HPDE6-E6E7 (cell line): ENCODE measurements around the gene RASSF7.
A peak's percentile ranks its signal among the peaks of the same experiment; 100 is the strongest.

ENCODE experiments used
- DNase-seq: peaks from one replicate; pipeline ENCODE4 v3.0.0; 2011; ENCODE audit warnings: missing footprints; ENCODE audit errors: extremely low spot score

RASSF7 gene

DNA sequence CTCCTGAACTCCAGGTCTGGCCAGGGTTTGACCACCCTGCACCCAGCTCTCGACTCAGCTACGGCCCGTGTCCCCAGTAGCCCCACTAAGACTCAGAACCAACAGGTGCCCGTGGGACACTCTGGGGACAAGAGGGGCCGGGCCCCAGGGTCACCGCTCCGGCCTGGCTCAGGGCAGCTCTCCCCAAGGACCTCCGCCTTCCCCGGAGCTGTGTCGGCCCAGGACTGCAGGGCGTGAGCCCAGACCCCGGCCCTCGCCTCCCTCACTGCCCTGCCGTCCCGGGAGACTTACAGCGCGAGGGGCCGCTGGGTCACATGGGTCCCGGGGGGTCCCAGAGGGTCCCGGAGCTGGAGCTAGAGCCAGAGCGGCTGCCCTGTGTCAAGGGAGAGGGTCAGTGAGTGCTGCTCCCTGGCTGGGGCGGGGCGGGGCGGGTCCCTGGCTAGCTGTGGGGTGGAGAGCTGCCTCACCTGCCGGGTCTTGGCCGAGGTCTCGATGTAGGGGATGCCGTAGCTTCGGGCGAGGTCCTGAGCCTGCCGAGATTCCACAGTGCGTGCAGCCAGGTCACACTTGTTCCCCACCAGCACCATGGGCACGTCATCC is 27.7 kb upstream of the RASSF7 start:
- DNase-seq = no peak

DNA sequence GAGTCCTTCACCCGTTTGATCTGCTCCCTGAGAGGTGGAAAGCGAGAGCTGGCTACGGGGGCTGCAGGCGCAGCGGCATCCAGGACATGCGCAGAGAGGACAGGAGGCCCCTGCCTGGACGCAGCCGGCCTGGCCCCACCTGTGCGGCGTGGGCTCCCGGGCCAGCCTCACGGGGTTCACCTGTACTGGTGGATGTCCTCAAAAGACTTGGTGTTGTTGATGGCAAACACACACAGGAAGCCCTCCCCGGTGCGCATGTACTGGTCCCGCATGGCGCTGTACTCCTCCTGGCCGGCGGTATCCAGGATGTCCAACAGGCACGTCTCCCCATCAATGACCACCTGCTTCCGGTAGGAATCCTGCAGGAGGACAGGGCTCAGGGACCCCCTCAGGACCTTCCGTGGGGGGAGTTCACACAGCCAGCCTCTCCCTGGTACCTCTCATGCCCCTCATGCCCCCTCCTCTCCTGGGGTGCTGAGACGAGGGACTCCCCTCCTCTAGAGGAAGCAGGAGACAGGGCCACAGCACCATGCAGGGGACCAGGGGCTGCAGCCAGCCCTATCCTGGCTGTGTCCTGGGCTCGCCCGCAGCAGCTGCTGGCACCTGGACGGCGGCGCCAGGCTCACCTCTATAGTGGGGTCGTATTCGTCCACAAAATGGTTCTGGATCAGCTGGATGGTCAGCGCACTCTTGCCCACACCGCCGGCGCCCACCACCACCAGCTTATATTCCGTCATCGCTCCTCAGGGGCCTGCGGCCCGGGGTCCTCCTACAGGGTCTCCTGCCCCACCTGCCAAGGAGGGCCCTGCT is 27.0 kb upstream of the RASSF7 start:
- no peak for DNase-seq

DNA sequence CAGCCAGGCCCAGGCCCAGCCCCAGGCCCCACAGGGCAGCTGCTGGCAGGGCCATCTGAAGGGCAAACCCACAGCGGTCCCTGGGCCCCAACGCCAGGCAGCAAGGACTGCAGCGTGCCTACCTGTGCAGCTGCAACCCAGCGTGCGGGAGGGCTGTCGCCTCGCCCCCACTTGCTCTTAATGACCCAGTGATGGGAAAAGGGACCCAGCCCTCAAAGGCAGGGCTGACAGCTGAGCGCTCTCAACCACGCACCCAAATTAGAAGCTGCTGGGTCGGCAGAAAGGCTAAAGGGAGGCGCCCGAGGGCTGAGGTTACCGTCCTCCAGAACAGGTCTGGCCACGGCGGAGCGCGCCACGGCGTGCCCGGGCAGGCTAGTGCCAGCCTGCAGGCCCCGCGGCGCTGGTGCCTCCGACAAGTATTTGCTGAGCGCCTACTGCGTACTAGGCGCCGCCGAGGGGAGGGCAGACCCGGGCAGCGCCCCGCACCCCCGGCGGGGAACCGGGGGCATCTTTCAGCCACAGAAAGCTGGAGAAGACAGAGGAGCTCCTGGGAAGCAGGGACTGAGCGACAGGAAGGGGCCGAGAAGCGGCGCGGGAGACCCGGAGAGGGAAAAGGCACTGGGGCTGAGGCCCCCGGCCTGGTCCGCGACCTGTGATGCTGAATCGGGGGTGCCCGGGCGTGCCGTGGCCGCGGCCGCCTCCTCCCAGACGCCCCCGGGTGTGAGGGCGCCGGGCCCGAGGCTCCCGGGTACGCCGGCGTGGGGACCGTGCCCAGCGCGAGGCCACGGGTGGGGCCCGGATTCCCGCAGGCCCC is 26.2 kb upstream of the RASSF7 start:
- DNase-seq = peak; percentile 76

DNA sequence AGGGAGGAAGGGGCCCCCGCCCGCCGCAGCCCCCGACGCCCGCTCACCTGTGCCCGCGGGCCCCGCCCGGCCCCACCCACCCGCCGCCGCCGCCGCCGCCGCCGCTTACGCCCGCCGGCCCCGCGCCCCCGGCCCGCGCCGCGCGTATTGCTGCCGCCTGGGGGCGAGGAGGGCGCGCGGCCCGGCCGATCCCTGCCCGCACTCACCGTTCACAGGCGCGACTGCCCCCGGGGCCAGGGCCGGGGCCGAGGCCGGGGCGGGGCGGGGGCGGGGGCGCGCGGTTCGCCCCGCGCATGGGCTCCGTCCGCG is 25.6 kb upstream of the RASSF7 start:
- peak; percentile 22 for DNase-seq

DNA sequence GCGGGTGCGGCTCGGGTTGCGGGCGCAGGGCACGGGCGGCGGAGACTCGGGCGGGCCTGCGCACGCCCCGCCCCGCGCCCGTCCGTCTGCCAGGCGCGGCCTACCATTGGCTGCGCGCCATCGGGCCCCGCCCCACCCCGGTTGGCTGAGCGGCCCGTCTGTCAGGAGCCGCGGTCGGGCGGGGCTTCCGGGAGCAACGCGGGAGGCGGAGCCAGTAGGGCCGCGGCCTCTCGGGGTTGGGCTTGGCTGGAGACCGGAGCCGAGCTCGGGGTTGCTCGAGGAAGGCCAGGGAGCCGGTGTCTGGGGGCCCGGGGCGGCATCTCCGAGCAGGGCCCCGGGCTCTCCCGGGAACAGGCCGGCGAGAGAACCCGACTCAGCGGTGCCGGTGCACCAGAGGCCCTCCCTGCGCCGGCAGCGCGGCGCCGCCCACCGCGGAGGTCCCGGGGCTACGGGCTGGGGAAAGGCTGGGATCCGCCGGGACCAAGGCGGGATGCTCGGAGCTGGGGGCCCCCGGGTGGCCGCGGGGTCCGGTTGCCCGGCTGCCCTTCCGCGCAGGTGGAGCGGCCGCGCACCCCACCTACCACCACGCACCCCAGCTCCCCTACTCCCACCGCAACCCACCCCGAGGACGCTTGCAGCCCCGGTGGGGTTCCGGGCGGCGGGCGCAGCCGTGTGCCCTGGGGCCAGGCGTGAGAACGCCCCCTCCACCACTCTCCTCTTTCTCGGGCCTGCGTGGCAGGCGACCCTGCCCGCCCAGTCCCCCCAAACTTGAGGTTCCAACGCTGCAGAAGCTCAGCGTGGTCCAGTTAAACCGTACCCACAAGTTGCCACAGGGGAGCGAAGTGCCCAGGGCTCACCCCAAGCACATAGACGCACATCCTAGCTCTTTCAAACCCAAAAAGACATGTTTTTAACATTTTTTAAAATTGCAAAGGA is 25.0 kb upstream of the RASSF7 start, which contains the start of gene HRAS:
TSS of gene HRAS (minus strand) at position 58 of the 936 bp plus-strand sequence.
- DNase-seq = peak; percentile 97

DNA sequence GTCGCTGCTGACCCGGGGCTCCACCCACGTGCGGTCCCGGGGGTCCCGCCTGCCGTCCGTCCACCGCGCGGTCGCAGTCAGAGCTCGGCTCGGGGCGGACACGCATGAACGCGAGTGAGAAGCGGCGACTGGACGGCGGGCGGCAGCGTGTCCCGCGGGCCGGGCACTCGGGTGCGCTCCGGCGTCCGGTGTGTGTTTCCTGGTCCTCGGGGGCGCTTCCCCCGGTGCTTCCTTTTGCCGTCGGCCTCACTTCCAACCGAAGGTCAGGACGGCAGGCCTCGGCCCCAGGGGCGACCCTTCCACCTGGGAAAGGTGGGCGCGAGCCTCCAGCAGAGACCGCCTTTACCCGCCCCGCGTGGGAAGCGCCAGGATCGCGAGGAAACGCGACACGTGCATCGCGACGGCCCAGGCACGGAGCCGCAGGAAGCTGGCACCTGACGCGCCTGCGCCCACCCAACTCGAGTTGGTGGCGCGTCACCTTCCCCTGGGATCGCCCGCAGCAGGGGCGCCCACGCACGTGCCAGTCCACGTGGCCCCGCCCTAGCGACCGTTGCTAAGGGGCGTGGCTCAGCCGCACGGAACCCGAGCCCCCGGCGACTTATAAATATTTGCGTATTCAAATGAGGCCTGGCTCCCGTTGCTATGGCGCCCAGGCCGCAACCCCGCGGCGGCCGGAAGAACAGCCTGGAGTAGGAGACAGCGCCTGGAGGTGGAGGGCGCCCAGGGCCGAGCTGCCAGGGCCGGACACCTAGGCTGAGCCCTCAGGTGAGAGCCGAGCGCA is 23.7 kb upstream of the RASSF7 start, which contains the start of gene LRRC56:
TSS of gene LRRC56 (plus strand) at position 687 of the 781 bp plus-strand sequence. CDS start 3,158 bp downstream, outside the sequence.
- DNase-seq = peak; percentile 83

DNA sequence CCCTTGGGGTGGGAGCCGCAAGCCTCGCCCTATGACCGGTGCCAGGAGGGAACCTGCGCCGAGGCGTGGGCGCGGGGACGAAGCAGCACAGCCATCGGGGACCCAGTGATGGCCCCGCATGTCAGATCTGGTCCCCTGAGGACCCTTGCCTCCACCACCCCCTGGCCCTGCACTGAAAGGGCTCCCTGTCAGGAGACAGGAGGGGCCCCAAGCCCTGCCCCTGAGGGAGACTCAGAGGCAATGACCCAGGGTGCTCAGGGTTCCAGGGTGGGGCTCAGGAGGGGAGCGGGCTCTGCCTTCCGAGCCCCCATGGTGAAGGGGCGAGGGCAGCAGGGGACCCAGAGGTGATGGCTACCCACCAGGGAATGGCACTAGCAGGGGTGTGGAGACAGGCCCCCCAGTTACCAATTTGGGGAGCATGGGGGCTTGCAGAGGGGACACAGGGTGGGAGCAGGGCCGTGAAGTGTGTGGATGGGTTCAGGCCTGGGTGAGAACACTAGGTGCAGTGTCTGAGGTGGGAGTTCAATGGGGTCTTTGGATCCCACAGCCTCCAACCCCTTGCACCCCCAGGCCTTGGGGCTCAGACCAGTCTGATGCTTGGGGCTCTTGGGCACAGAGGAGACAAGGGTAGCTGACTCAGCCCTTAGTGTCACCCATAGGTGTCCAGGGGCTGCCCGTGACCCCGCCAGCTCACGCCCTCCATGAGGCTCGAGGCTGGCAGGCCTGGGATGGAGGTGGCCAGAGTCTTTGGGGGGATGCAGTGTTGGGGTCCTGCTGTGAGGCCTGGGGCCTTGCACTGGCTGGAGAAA is 22.9 kb upstream of the RASSF7 start:
- DNase-seq = no peak

DNA sequence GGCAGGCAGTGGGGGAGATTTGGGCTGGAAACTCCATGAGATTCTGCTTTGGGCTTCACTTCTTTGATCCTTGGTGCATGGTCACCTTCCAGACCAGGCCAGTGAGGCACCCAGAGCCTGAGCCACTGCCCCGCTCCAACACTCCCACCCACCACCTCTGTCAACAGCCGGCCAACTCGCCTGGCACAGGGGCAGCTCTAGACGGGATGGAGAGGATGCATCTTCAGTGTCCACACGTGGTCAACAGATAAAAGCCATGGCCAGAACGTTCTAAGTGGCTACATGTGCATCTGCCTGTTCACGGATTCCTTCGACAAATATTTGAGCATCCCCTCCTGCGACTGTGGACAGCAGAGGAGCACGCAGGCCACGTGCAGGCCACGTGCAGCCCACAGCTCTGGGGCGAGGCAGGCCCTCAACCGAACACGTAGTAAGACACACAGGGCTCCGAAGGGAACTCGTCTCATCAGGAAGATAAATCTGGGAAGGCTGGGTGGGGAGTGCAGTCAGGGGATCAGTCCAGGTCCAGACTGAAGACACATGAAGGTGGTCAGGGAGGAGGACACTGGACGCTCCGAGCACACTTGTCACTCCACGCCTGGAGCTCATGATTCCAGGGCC is 22.2 kb upstream of the RASSF7 start:
- DNase-seq = no peak

DNA sequence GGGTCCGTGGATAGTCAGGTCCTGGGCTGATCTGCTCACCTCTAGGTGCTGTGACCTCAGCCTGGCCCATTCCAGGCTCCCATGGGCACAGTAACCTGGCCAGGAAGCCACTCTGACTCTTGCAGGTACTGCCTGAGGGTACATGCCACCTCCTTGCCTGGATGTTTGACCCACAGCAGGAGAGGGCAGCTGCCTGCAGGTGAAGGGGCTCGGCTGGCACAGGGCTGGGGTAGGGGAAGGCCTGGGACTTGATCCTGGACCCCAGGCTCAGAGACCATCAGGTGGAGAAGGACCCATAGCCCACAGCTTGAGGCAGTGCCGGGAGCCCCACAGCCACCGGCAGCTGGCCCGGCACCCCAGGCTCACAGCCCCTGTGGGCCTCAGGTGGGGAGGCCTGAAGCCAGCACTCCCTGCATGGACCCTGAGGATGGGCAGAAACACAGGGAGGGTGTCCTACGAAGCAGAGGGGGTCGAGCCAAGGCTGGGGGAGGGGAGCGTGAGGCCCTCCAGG is 20.7 kb upstream of the RASSF7 start:
- no peak for DNase-seq

DNA sequence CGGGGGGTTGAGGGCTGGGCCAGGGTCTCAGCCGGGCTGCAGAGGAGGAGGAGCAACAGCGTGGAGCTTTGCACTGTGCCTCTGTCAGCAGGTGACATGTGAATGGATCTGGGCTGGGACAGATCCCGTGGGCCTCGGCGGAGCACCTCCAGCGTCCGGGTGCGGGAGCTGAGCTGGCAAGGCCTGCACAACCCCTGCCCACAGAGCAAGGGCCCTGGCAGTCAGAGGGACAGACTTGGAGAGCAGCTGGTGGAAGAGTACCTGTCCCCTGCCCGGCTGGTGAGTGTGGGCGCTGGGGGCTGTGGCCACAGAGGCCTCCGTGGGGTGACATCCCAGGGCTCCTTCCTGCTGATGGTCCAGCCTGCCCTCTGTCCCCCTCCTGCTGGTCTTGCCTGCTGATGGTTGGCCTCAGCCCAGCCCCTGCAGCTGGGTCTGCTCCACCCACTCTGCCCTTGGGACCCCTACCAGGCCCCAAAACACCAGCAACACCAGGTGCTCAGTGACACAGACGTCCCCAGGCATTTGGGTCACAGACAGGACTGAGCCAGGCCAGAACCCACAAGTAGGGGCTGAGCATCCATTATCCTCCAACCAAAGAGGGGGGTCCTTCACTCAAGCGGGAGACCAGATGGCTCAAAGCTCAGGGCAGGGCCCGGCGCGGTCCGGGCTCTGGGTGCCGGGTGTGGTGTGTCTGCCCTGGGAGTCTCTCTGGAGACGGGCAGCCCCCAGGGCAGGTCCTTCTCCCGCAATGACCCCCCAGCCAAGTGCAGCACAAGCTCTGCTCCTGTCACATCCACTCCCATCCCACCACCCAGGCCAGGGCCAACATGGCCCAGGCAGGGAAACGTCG is 20.0 kb upstream of the RASSF7 start:
- DNase-seq = no peak

DNA sequence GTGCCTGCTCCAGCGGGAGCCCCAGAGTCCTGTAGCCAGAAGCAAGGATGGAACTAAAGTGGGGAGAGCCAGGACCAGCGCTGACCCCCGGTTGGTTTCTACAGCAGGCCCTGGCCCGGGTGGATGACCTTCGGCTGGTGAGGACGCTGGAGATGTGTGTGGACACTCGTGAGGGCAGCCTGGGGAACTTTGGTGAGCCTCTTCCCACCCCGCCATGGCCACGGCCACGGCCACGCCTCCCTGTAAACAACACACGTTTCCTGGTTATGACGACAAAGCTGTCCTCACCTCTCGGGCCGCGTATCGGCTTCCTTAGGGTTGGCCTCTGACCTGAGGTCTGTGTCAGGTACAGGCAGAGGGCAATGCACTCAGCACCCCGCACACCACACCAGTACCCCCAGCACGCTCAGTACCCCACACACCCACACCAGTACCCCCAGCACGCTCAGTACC is 19.3 kb upstream of the RASSF7 start:
- DNase-seq = no peak

DNA sequence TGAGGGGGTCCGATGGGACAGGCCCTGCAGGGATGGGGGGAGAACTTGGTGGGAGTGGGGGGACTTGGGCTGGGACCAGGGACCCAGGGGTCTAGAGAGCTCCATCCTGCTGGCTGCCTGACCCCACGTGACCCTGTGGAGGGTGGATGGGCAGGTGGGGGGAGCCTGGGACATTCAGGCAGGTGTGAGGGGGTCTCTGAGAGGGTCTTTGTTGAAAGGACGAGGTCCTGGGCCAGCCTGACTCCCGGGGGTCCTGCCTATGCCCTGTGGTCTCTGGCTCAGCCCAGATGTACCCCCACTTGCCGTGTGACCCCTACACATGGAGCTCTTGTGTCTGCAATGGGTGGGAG is 16.0 kb upstream of the RASSF7 start:
- DNase-seq = no peak

DNA sequence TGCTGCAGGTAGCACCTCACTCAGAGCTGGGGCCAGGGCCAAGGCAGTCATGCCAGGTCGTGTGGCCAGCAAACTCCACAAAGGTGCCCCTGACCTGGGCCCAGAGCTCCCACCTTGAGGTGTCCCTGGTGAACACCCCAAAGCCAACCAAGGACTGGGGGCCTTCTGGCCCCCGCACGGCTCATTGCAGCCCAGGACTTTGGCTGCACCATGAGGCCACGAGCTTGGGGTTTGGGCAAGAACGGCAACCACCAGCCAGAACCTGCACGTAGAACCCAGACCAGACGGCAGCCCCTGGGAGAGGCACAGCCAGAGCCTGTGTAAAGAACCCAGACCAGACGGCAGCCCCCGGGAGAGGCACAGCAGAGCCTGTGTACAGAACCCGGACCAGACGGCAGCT is 15.6 kb upstream of the RASSF7 start:
- DNase-seq = no peak

DNA sequence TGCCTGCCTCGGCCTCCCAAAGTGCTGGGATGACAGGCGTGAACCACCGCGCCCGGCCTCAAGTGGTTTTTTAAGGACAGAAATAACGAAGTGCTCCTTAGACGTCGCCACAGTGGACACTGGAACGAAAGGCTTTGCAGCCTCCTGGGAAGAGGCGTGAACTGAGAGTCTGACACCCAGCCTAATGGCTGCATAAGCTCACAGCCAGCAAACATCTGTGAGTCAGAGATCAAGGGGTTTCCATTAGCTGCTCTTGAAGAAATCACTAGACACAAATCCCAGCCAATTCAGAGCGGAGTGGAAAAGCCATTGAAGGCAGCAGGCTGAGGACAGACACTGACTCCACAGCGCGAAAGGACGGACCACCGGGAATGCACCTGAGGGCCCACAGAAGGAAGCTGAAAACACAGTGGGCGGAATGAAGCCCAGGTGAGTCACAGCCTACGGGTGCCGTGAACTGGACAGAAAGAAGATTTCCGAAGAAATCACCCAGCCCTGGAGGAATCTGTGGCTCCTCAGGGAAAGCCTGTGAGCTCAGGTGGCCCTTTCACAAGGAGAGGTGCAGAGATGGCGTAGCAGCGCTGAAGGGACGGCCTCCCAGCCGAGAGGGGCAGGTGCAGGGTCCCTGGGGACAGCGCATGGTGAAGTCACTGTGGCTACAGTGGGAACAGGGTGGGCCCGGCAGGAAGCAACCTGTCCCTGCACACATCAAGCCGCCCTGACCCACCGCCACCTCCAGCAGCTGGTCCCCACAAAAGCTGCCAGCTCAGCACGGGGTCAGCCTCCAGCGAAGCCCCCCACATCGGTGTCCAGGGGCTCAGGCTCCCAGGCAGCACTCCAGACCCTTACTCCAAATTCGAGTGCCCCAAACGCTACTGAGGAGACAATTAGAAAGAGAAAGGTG is 11.8 kb upstream of the RASSF7 start:
- no peak for DNase-seq

DNA sequence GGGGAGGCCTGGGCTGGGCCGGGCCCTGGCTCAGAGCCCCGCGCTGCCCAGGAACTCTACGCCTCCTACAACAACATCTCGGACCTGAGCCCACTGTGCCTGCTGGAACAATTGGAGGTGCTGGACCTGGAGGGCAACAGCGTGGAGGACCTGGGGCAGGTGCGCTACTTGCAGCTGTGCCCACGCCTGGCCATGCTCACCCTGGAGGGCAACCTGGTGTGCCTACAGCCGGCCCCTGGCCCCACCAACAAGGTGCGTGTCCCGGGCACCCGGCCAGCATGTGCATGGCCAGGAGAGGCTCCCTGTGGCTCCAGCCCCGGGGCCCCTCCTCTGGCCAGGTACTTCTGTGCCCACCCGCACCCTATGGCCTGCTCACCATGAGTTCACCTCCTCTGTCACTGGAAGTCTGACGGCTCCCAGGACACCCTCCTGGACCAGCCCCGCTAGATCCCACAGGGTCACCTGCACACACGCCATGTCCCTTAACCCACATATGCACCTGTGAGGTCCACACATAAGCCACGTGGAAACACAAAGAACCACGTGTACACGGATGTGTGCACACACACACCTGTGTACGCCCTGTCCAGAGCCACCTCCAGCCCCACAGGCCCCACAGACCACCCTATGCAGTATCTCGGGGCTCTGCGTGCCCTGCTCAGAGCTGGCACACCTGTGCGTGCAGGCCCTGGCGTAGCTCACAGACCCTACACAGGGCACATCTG is 10.6 kb upstream of the RASSF7 start:
- no peak for DNase-seq

DNA sequence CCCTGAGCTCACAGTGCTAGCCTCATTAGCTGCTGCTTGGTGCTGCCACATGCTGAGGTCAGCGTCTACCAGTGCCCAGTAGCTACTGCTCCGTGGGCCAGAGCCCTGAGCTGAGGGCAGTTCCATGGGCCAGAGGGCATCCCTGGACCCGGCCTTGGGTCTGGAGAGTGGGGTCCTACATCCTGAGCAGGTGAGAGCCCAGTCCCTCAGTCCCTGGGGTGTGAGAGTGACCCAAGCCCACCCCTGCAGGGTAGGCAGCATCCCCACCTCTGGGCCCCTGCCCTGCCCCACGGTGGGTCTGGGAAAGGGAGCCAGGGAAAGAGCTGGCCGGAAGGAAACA is 10.1 kb upstream of the RASSF7 start:
- no peak for DNase-seq

DNA sequence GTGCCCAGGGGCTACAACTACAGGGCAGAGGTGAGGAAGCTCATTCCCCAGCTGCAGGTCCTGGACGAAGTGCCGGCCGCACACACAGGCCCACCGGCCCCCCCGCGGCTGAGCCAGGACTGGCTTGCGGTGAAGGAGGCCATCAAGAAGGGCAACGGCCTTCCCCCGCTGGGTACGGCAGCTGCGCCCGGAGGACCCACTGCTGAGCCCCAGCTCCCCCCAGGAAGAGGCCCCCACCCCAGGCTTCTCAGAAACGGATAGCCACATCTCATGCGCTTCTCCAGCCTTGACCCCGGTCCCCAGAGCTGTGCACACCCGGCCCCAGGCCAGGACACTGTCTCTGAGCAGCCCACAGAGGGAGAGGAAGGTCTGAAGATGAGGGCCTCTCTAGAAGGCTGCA is 9.6 kb upstream of the RASSF7 start:
- DNase-seq = no peak
